Ishikawa (cell line): ENCODE data around the gene TSPAN31.

Source experiments
- CEBPB ChIP-seq: IDR thresholded peaks from 2 replicates; pipeline ENCODE4 v1.6.1; 2012
- EGR1 ChIP-seq: IDR thresholded peaks from 2 replicates; pipeline ENCODE4 v1.6.1; 2012
- EP300 ChIP-seq: IDR thresholded peaks from 2 replicates; pipeline ENCODE4 v1.6.1; 2012; ENCODE audit warnings: borderline replicate concordance
- MAX ChIP-seq: IDR thresholded peaks from 2 replicates; pipeline ENCODE4 v1.6.1; 2012
- RAD21 ChIP-seq: IDR thresholded peaks from 2 replicates; pipeline ENCODE4 v1.6.1; 2012; ENCODE audit warnings: low read depth
- TAF1 ChIP-seq: IDR thresholded peaks from 2 replicates; pipeline ENCODE4 v1.6.1; 2012; ENCODE audit warnings: low read depth, mild to moderate bottlenecking
- TCF12 ChIP-seq: IDR thresholded peaks from 2 replicates; pipeline ENCODE4 v1.6.1; 2012; ENCODE audit warnings: low read depth
- TF ChIP-seq, protein P1 (sequence below): IDR thresholded peaks from 2 replicates; pipeline ENCODE4 v1.6.1; 2012; ENCODE audit warnings: low read depth, mild to moderate bottlenecking
- TF ChIP-seq, protein P2 (sequence below): IDR thresholded peaks from 2 replicates; pipeline ENCODE4 v1.6.1; 2012

GRCh38 chr12:57697076-57697475 lies 47.8 kb upstream of the TSPAN31 start:
- TF ChIP-seq MAX (no peak), EGR1 (no peak), CEBPB (no peak), TCF12 (no peak), RAD21 (no peak), EP300 (no peak), TAF1 (no peak)
- TF ChIP-seq, protein P1, sequence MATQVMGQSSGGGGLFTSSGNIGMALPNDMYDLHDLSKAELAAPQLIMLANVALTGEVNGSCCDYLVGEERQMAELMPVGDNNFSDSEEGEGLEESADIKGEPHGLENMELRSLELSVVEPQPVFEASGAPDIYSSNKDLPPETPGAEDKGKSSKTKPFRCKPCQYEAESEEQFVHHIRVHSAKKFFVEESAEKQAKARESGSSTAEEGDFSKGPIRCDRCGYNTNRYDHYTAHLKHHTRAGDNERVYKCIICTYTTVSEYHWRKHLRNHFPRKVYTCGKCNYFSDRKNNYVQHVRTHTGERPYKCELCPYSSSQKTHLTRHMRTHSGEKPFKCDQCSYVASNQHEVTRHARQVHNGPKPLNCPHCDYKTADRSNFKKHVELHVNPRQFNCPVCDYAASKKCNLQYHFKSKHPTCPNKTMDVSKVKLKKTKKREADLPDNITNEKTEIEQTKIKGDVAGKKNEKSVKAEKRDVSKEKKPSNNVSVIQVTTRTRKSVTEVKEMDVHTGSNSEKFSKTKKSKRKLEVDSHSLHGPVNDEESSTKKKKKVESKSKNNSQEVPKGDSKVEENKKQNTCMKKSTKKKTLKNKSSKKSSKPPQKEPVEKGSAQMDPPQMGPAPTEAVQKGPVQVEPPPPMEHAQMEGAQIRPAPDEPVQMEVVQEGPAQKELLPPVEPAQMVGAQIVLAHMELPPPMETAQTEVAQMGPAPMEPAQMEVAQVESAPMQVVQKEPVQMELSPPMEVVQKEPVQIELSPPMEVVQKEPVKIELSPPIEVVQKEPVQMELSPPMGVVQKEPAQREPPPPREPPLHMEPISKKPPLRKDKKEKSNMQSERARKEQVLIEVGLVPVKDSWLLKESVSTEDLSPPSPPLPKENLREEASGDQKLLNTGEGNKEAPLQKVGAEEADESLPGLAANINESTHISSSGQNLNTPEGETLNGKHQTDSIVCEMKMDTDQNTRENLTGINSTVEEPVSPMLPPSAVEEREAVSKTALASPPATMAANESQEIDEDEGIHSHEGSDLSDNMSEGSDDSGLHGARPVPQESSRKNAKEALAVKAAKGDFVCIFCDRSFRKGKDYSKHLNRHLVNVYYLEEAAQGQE = no peak
- TF ChIP-seq, protein P2, sequence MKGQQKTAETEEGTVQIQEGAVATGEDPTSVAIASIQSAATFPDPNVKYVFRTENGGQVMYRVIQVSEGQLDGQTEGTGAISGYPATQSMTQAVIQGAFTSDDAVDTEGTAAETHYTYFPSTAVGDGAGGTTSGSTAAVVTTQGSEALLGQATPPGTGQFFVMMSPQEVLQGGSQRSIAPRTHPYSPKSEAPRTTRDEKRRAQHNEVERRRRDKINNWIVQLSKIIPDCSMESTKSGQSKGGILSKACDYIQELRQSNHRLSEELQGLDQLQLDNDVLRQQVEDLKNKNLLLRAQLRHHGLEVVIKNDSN = no peak
